Measurements from ENCODE around the gene IPO13.

GRCh38 chr1:43999455-43999854 is 52.7 kb downstream of the IPO13 start:
- TF ChIP-seq CTCF (IDR thresholded peaks at IDR 0.05; ENCODE audit: insufficient read depth, low read length, poor library complexity, severe bottlenecking) (no peak), EZH2phosphoT487 (conservative IDR thresholded peaks at IDR 0.05; ENCODE audit: low read length) (no peak)

Data from SU-DHL-6 (cell line).